NCI-H2171 treated with DMSO at 0.1 percent for 48 hours (cell line): ENCODE measurements around the gene DDX6.
"Not testable (repeated sequence)": the region's sequence is repeated elsewhere in the genome, so short reads cannot be mapped to it uniquely, and the experiment has no call there.

Source experiments
- DNase-seq: peaks from one replicate; lab custom pipeline; 2025; lab: John Stamatoyannopoulos, UW

Gene DDX6

GRCh38 chr11:118791961-118792569, 1.1 kb upstream of the DDX6 start:
- DNase-seq: no peak

GRCh38 chr11:118790357-118791110, 430 bp downstream of the DDX6 start:
- DNase-seq: peak; percentile 37

GRCh38 chr11:118789501-118790356, 1.2 kb downstream of the DDX6 start:
- peak; percentile 8 for DNase-seq

- no peak for DNase-seq
These were observed 4.3 kb downstream of the DDX6 start for GRCh38 chr11:118786657-118787056.

- no peak for DNase-seq
These were observed 5.6 kb downstream of the DDX6 start for GRCh38 chr11:118785362-118785761.

- no peak for DNase-seq
These were observed 7.1 kb downstream of the DDX6 start for GRCh38 chr11:118783724-118784495.

- not testable (repeated sequence) for DNase-seq
These were observed 7.6 kb downstream of the DDX6 start for GRCh38 chr11:118783324-118783723.

- no peak for DNase-seq
These were observed 12.1 kb downstream of the DDX6 start for GRCh38 chr11:118778898-118779297.

- DNase-seq: no peak
These were observed 16.9 kb downstream of the DDX6 start for GRCh38 chr11:118774032-118774431.

GRCh38 chr11:118771547-118772288, 19.2 kb downstream of the DDX6 start:
- no peak for DNase-seq

- DNase-seq: no peak
These were observed 22.3 kb downstream of the DDX6 start for GRCh38 chr11:118768690-118769089.

- DNase-seq: no peak
These were observed 24.9 kb downstream of the DDX6 start for GRCh38 chr11:118766035-118766434.

GRCh38 chr11:118765095-118765691, 25.8 kb downstream of the DDX6 start:
- not testable (repeated sequence) for DNase-seq

- no peak for DNase-seq
These were observed 27.9 kb downstream of the DDX6 start for GRCh38 chr11:118763041-118763440.

- DNase-seq: not testable (repeated sequence)
These were observed 29.0 kb downstream of the DDX6 start for GRCh38 chr11:118761981-118762380.

- no peak for DNase-seq
These were observed 33.0 kb downstream of the DDX6 start for GRCh38 chr11:118757876-118758399.

GRCh38 chr11:118752654-118753053, 38.3 kb downstream of the DDX6 start:
- DNase-seq: no peak

GRCh38 chr11:118749429-118749828, 41.5 kb downstream of the DDX6 start:
- no peak for DNase-seq

- DNase-seq: no peak
These were observed 42.9 kb downstream of the DDX6 start for GRCh38 chr11:118748056-118748455.

GRCh38 chr11:118746988-118747585, 43.9 kb downstream of the DDX6 start:
- DNase-seq: no peak
